Measurements from ENCODE around the gene CYP11A1.

The CYP11A1 gene

GRCh38 chr15:74307827-74308811 lies 59.3 kb downstream of the CYP11A1 start:
- no peak for TF ChIP-seq EZH2phosphoT487 (IDR thresholded peaks at IDR 0.05; ENCODE audit: borderline replicate concordance)
- TF ChIP-seq CTCF (conservative IDR thresholded peaks at IDR 0.05; ENCODE audit: low read length), result peak; percentile 79
- peak overlapping the region; percentile 46 for H3K4me2 ChIP-seq (ENCODE audit: low read depth, low read length, poor library complexity, severe bottlenecking)

GRCh38 chr15:74306781-74307217 lies 60.6 kb downstream of the CYP11A1 start:
- no peak overlapping the region for H2AFZ ChIP-seq (ENCODE audit: low read length)
- H3K79me2 ChIP-seq (ENCODE audit: insufficient read depth, low read length), result no peaks in the 10 kb centered on the region
- no peaks in the 10 kb centered on the region for H4K20me1 ChIP-seq (ENCODE audit: insufficient read depth, low read length, poor library complexity, severe bottlenecking)
- no peak overlapping the region for H3K4me3 ChIP-seq (ENCODE audit: low read length, poor library complexity, severe bottlenecking)
- TF ChIP-seq CTCF (conservative IDR thresholded peaks at IDR 0.05; ENCODE audit: low read length) (no peak), EZH2phosphoT487 (IDR thresholded peaks at IDR 0.05; ENCODE audit: borderline replicate concordance) (no peak)
- H3F3A ChIP-seq (ENCODE audit: low read depth), result no peaks in the 10 kb centered on the region
- H3K9ac ChIP-seq (ENCODE audit: low read depth, low read length, poor library complexity, severe bottlenecking), result no peak overlapping the region
- H3K4me1 ChIP-seq (ENCODE audit: insufficient read depth, low read length, poor library complexity, severe bottlenecking), result peaks cover 14% of the 10 kb centered on the region
- no peaks in the 10 kb centered on the region for H3K9me2 ChIP-seq (replicated peaks; ENCODE audit: low read depth, low read length)
- no peak overlapping the region for H3K4me2 ChIP-seq (ENCODE audit: low read depth, low read length, poor library complexity, severe bottlenecking)
- H3K9me3 ChIP-seq (ENCODE audit: insufficient read depth, low read depth, low read length), result no peaks in the 10 kb centered on the region
- no peaks in the 10 kb centered on the region for H3K36me3 ChIP-seq (ENCODE audit: insufficient read depth, low read length)
- no peaks in the 10 kb centered on the region for H3K27me3 ChIP-seq (ENCODE audit: insufficient read depth, low read length, poor library complexity, severe bottlenecking)

More at GRCh38 chr15:74307827-74308811, 59.3 kb downstream of the CYP11A1 start:
- no peak overlapping the region for H3K4me3 ChIP-seq (ENCODE audit: low read length, poor library complexity, severe bottlenecking)
- no peaks in the 10 kb centered on the region for H3K9me2 ChIP-seq (replicated peaks; ENCODE audit: low read depth, low read length)
- H2AFZ ChIP-seq (ENCODE audit: low read length), result 0 out of 2 replicates have a peak overlapping the region, but pooled peaks have one; percentile 51
- no peaks in the 10 kb centered on the region for H3K27me3 ChIP-seq (ENCODE audit: insufficient read depth, low read length, poor library complexity, severe bottlenecking)
- no peaks in the 10 kb centered on the region for H3F3A ChIP-seq (ENCODE audit: low read depth)
- H3K36me3 ChIP-seq (ENCODE audit: insufficient read depth, low read length), result no peaks in the 10 kb centered on the region
- no peaks in the 10 kb centered on the region for H4K20me1 ChIP-seq (ENCODE audit: insufficient read depth, low read length, poor library complexity, severe bottlenecking)
- no peaks in the 10 kb centered on the region for H3K9me3 ChIP-seq (ENCODE audit: insufficient read depth, low read depth, low read length)
- peaks cover 27% of the 10 kb centered on the region for H3K4me1 ChIP-seq (ENCODE audit: insufficient read depth, low read length, poor library complexity, severe bottlenecking)
- no peak overlapping the region for H3K9ac ChIP-seq (ENCODE audit: low read depth, low read length, poor library complexity, severe bottlenecking)
- H3K79me2 ChIP-seq (ENCODE audit: insufficient read depth, low read length), result no peaks in the 10 kb centered on the region

GRCh38 chr15:74305687-74306086 lies 61.8 kb downstream of the CYP11A1 start:
- H2AFZ ChIP-seq (ENCODE audit: low read length), result no peak overlapping the region
- H3K9me2 ChIP-seq (replicated peaks; ENCODE audit: low read depth, low read length), result no peaks in the 10 kb centered on the region
- no peaks in the 10 kb centered on the region for H3K9me3 ChIP-seq (ENCODE audit: insufficient read depth, low read depth, low read length)
- H3K4me1 ChIP-seq (ENCODE audit: insufficient read depth, low read length, poor library complexity, severe bottlenecking), result peaks cover 12% of the 10 kb centered on the region
- no peak overlapping the region for H3K4me3 ChIP-seq (ENCODE audit: low read length, poor library complexity, severe bottlenecking)
- no peaks in the 10 kb centered on the region for H3K36me3 ChIP-seq (ENCODE audit: insufficient read depth, low read length)
- no peak overlapping the region for H3K4me2 ChIP-seq (ENCODE audit: low read depth, low read length, poor library complexity, severe bottlenecking)
- no peaks in the 10 kb centered on the region for H3K27me3 ChIP-seq (ENCODE audit: insufficient read depth, low read length, poor library complexity, severe bottlenecking)
- H3F3A ChIP-seq (ENCODE audit: low read depth), result no peaks in the 10 kb centered on the region
- no peaks in the 10 kb centered on the region for H4K20me1 ChIP-seq (ENCODE audit: insufficient read depth, low read length, poor library complexity, severe bottlenecking)
- TF ChIP-seq EZH2phosphoT487 (IDR thresholded peaks at IDR 0.05; ENCODE audit: borderline replicate concordance) (no peak), CTCF (conservative IDR thresholded peaks at IDR 0.05; ENCODE audit: low read length) (no peak)
- no peaks in the 10 kb centered on the region for H3K79me2 ChIP-seq (ENCODE audit: insufficient read depth, low read length)
- H3K9ac ChIP-seq (ENCODE audit: low read depth, low read length, poor library complexity, severe bottlenecking), result no peak overlapping the region
